Hepatocyte (in vitro differentiated cells): ENCODE results near the gene DAZL.

Experiments
- EZH2 ChIP-seq: fragments of 200-600 bp; sonication (generic); IDR thresholded peaks from 2 replicates; pipeline ENCODE4 v1.6.1; 2016; ENCODE audit warnings: antibody characterized with exemption, mild to moderate bottlenecking, borderline replicate concordance
- TF ChIP-seq, protein P1 (sequence below): fragments of 200-600 bp; sonication (generic); IDR thresholded peaks from 2 replicates; pipeline ENCODE4 v1.5.1; 2016; ENCODE audit warnings: antibody characterized with exemption, mild to moderate bottlenecking; ENCODE audit not compliant: poor library complexity

DNA sequence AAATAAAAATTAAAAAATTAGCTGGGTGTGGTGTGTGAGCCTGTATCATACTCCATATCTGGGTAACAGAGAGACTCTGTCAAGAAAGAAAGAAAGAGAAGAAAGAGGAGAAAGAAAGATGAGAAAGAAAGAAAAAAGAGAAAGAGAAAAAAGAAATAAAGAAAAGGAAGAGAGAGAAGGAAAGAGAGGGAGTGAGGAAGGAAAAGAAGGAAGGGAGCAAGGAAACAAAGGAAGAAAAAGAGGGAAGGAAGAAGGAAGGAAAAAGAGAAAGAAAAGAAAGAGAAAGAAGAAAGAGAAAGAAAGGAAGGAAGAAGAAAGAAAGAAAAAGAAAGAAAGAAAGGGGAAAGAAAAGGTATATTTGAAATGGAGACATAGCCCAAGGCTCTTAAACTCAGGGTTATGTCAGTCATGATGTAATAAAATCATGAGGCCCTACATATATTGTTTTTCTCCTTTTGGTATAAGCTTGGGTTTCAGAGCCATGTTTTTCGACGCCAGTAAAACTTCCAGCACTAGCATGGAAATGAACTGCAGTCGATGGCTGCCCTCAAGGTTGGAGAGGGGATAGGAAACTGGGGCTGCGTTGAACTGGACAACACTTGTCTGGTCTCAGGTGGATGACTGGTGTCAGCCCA, 53.8 kb downstream of the DAZL start:
- TF ChIP-seq, protein P1, sequence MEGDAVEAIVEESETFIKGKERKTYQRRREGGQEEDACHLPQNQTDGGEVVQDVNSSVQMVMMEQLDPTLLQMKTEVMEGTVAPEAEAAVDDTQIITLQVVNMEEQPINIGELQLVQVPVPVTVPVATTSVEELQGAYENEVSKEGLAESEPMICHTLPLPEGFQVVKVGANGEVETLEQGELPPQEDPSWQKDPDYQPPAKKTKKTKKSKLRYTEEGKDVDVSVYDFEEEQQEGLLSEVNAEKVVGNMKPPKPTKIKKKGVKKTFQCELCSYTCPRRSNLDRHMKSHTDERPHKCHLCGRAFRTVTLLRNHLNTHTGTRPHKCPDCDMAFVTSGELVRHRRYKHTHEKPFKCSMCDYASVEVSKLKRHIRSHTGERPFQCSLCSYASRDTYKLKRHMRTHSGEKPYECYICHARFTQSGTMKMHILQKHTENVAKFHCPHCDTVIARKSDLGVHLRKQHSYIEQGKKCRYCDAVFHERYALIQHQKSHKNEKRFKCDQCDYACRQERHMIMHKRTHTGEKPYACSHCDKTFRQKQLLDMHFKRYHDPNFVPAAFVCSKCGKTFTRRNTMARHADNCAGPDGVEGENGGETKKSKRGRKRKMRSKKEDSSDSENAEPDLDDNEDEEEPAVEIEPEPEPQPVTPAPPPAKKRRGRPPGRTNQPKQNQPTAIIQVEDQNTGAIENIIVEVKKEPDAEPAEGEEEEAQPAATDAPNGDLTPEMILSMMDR, result no peak
- TF ChIP-seq EZH2, result no peak
